Nephron progenitor cell (in vitro differentiated cells): ENCODE results near the gene NMNAT3.

ENCODE experiments used
- DNase-seq: peaks from one replicate; pipeline ENCODE4 v3.0.0; 2021
- H3K27ac Mint-ChIP-seq: 2 replicates; pipeline ENCODE4 v1.8.0; 2021; ENCODE audit warnings: mild to moderate bottlenecking, moderate library complexity, mixed read lengths
- H3K27me3 Mint-ChIP-seq: 2 replicates; pipeline ENCODE4 v1.8.0; 2021; ENCODE audit warnings: mild to moderate bottlenecking, low read depth, mixed read lengths; ENCODE audit not compliant: poor library complexity
- H3K36me3 Mint-ChIP-seq: 2 replicates; pipeline ENCODE4 v1.8.0; 2021; ENCODE audit warnings: low read depth, mixed read lengths
- H3K4me1 Mint-ChIP-seq: 2 replicates; pipeline ENCODE4 v1.8.0; 2021; ENCODE audit warnings: mixed read lengths
- H3K4me3 Mint-ChIP-seq: 2 replicates; pipeline ENCODE4 v1.8.0; 2021; ENCODE audit warnings: mild to moderate bottlenecking, moderate library complexity, mixed read lengths
- H3K9me3 Mint-ChIP-seq: 2 replicates; pipeline ENCODE4 v1.8.0; 2021; ENCODE audit warnings: mild to moderate bottlenecking, moderate library complexity, mixed read lengths
- CTCF ChIP-seq: fragments of 200-600 bp; sonication (generic); IDR thresholded peaks from 2 replicates; pipeline ENCODE4 v1.5.0; 2021; ENCODE audit warnings: antibody characterized with exemption

Gene NMNAT3

GRCh38 chr3:139534455-139534812, 143.3 kb downstream of the NMNAT3 start:
- no peak for DNase-seq
- H3K36me3 Mint-ChIP-seq = peaks cover 39% of the 10 kb centered on the region
- peaks cover 95% of the 10 kb centered on the region for H3K4me1 Mint-ChIP-seq
- TF ChIP-seq CTCF = no peak
- peak overlapping the region; percentile 63 for H3K4me3 Mint-ChIP-seq
- no peaks in the 10 kb centered on the region for H3K9me3 Mint-ChIP-seq
- H3K27ac Mint-ChIP-seq = peak overlapping the region; percentile 99
- peaks cover 2% of the 10 kb centered on the region for H3K27me3 Mint-ChIP-seq

- H3K27me3 Mint-ChIP-seq = peaks cover 2% of the 10 kb centered on the region
- no peak for TF ChIP-seq CTCF
- H3K9me3 Mint-ChIP-seq = no peaks in the 10 kb centered on the region
- H3K4me3 Mint-ChIP-seq = peak overlapping the region; percentile 63
- H3K4me1 Mint-ChIP-seq = peaks cover 96% of the 10 kb centered on the region
- peak; percentile 62 for DNase-seq
- H3K36me3 Mint-ChIP-seq = peaks cover 42% of the 10 kb centered on the region
- H3K27ac Mint-ChIP-seq = peak overlapping the region; percentile 99
Measured at GRCh38 chr3:139533781-139534454, 143.9 kb downstream of the NMNAT3 start.

GRCh38 chr3:139532976-139533375, 144.8 kb downstream of the NMNAT3 start:
- no peak for TF ChIP-seq CTCF
- peaks cover 2% of the 10 kb centered on the region for H3K27me3 Mint-ChIP-seq
- DNase-seq = no peak
- H3K9me3 Mint-ChIP-seq = no peaks in the 10 kb centered on the region
- peak overlapping the region; percentile 63 for H3K4me3 Mint-ChIP-seq
- peaks cover 38% of the 10 kb centered on the region for H3K36me3 Mint-ChIP-seq
- H3K4me1 Mint-ChIP-seq = peaks cover 87% of the 10 kb centered on the region
- peak overlapping the region; percentile 99 for H3K27ac Mint-ChIP-seq

- Mint-ChIP-seq H3K4me3 (no peak overlapping the region), H3K36me3 (peaks cover 39% of the 10 kb centered on the region), H3K27ac (no peak overlapping the region), H3K9me3 (no peaks in the 10 kb centered on the region), H3K27me3 (no peaks in the 10 kb centered on the region), H3K4me1 (peaks cover 78% of the 10 kb centered on the region)
- no peak for DNase-seq
- TF ChIP-seq CTCF = no peak
Measured at GRCh38 chr3:139530717-139531116, 147.1 kb downstream of the NMNAT3 start.

GRCh38 chr3:139529662-139530061, 148.1 kb downstream of the NMNAT3 start:
- DNase-seq = no peak

More at GRCh38 chr3:139529662-139530061, 148.1 kb downstream of the NMNAT3 start:
- Mint-ChIP-seq H3K27me3 (no peaks in the 10 kb centered on the region), H3K4me3 (peak overlapping the region; percentile 30), H3K27ac (peak overlapping the region; percentile 80), H3K9me3 (no peaks in the 10 kb centered on the region), H3K36me3 (peaks cover 48% of the 10 kb centered on the region), H3K4me1 (peaks cover 77% of the 10 kb centered on the region)
- TF ChIP-seq CTCF = no peak
